Measurements from ENCODE around the gene PCNX2.

PCNX2 gene

GRCh38 chr1:232987774-232988140 lies 307.8 kb downstream of the PCNX2 start:
- no peak overlapping the region for H3K4me3 ChIP-seq (ENCODE audit: low read depth, low read length)
- no peak for TF ChIP-seq CTCF (IDR thresholded peaks at IDR 0.05; ENCODE audit: insufficient read depth, low read length, missing control alignments)
- ChIA-PET POLR2A (interaction anchor here (0.7 kb wide), 1 partner anchor 125 kb away, joined by 3 read pairs; no protein-coding TSS in a partner anchor), CTCF (no interaction called here)
- DNase-seq (ENCODE audit: low read depth, low spot score), result no peak

DNA sequence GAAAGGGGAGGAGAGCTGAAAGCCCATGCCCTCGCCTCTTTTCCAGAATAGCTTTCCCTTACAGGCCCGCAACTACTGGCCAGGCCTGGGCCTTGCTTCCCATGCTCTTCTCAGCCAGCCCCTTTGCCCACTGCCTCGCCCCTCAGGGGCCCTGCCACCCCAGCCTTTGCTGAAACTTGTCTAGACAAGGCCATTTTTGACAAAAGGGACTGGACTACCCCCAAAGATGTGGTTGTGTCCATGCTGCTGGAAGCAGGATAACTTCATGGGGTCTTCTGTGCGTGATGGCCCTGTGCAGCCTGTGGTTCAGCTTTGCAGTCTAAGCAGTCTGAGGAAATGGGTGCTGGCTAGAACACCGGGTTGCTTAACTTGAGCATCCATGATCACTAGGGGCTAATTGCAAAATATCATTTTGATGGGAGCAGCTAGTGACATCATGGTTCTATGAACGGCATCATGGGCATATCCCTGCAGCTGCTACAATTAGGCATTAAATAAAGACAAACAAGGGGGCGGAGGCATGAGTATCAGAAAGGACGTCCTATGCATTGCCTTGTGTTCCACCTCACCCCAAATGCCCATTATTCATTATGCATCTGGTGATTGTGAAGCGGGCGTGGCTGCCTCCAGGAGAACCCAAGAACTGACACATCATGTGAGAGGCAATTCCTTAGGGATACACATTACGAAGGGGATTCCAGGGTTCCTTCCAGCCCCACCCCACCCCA lies 308.3 kb downstream of the PCNX2 start:
- no peak overlapping the region for H3K4me3 ChIP-seq (ENCODE audit: low read depth, low read length)
- ChIA-PET CTCF (no interaction called here), POLR2A (no interaction called here)
- no peak for DNase-seq (ENCODE audit: low read depth, low spot score)
- no peak for TF ChIP-seq CTCF (IDR thresholded peaks at IDR 0.05; ENCODE audit: insufficient read depth, low read length, missing control alignments)

- TF ChIP-seq CTCF (IDR thresholded peaks at IDR 0.05; ENCODE audit: insufficient read depth, low read length, missing control alignments), result no peak
- POLR2A ChIA-PET, result no interaction called here
- CTCF ChIA-PET, result no interaction called here
- no peak overlapping the region for H3K4me3 ChIP-seq (ENCODE audit: low read depth, low read length)
- DNase-seq (ENCODE audit: low read depth, low spot score), result no peak
Observed at GRCh38 chr1:232986527-232986922, 309.0 kb downstream of the PCNX2 start.

- no peak overlapping the region for H3K4me3 ChIP-seq (ENCODE audit: low read depth, low read length)
- POLR2A ChIA-PET, result no interaction called here
- no peak for TF ChIP-seq CTCF (IDR thresholded peaks at IDR 0.05; ENCODE audit: insufficient read depth, low read length, missing control alignments)
- CTCF ChIA-PET, result no interaction called here
- DNase-seq (ENCODE audit: low read depth, low spot score), result no peak
Observed at GRCh38 chr1:232985882-232986526, 309.5 kb downstream of the PCNX2 start.

- POLR2A ChIA-PET, result no interaction called here
- DNase-seq (ENCODE audit: low read depth, low spot score), result no peak
- no peak overlapping the region for H3K4me3 ChIP-seq (ENCODE audit: low read depth, low read length)
- CTCF ChIA-PET, result no interaction called here
- TF ChIP-seq CTCF (IDR thresholded peaks at IDR 0.05; ENCODE audit: insufficient read depth, low read length, missing control alignments), result no peak
Observed at GRCh38 chr1:232984577-232985425, 310.7 kb downstream of the PCNX2 start.

Data from AG04449 (cell line).